SH-SY5Y (cell line): ENCODE data around the gene PAXX.

ENCODE experiments used
- GATA2 ChIP-seq: IDR thresholded peaks from 2 replicates; pipeline ENCODE4 v1.6.1; 2011; ENCODE audit warnings: mild to moderate bottlenecking, low read depth, low read length
- GATA3 ChIP-seq: IDR thresholded peaks from 2 replicates; pipeline ENCODE4 v1.6.1; 2011; ENCODE audit warnings: low read depth, mild to moderate bottlenecking, low read length, moderate library complexity

DNA sequence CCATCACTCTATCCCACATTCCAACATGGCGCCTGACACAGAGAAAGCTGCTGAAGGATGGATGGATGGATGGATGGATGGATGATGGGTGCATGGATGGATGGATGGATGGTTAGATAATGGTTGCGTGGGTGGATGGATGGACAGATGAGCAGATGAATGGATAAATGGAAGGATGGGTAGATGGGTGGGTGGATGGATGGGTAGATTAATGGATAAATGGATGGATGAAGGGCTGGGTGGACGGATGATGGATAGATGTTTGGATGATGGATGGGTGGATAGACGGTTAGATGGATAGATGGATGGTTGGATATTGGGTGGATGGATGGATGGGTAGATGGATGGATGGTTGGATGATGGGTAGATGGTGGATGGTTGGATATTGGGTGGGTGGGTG, 35.6 kb upstream of the PAXX start:
- TF ChIP-seq GATA3 (no peak), GATA2 (no peak)
